GM12878 (cell line): ENCODE data around the gene HDAC9. TPM values are rescaled to one million over a fixed set of nuclear protein-coding genes. Genes with fewer than 3 reads are reported as not detected.

ENCODE experiments used
- ATAC-seq: fragments of 200-7000 bp; cut with Tn5 transposase; 3 replicates; pipeline ENCODE4 v1.9.1; 2020; ENCODE audit warnings: mild to moderate bottlenecking, moderate library complexity
- BruUV-seq: library from RNA; stranded (reverse); fragments of 400-500 nt; replicated peaks from 2 replicates; lab custom pipeline; 2021; lab: Mats Ljungman, UMichigan
- CTCF ChIA-PET: fragments of 300-600 bp; sonication (Branson Sonifier 250); formaldehyde crosslinking; extraction: SDS; loops from one replicate; lab custom pipeline; 2021; ENCODE audit warnings: inconsistent platforms; lab: Yijun Ruan, JAX
- POLR2A ChIA-PET: fragments of 350-600 bp; formaldehyde crosslinking; extraction: SDS; loops from one replicate; lab custom pipeline; 2021; ENCODE audit warnings: inconsistent platforms; lab: Charles Lee
- RAD21 ChIA-PET: fragments of 300-600 bp; sonication (Branson Sonifier 250); formaldehyde crosslinking; loops from one replicate; lab custom pipeline; 2023; ENCODE audit warnings: antibody characterized with exemption; ENCODE audit not compliant: unreplicated experiment; lab: Charles Lee
- SMC1A ChIA-PET: fragments of 300-600 bp; sonication (Branson Sonifier 250); formaldehyde crosslinking; loops from one replicate; lab custom pipeline; 2023; ENCODE audit not compliant: unreplicated experiment, uncharacterized antibody; lab: Charles Lee
- DNase-seq: peaks from one replicate; pipeline ENCODE4 v3.0.0-alpha.2; 2011; ENCODE audit warnings: low read depth, low spot score
- FAIRE-seq: peaks from 3 replicates; lab custom pipeline; 2011; peaks lifted over from hg19 to GRCh38; lab: Jason Lieb, UNC
- H2AFZ ChIP-seq: 2 replicates; pipeline ENCODE4 v1.6.0; 2011; ENCODE audit warnings: low read depth, low read length, control low read depth; ENCODE audit not compliant: control insufficient read depth
- H3K27ac ChIP-seq: 2 replicates; pipeline ENCODE4 v1.5.1; 2011; ENCODE audit warnings: control low read depth; ENCODE audit not compliant: control insufficient read depth, insufficient read depth
- H3K27me3 ChIP-seq, 2 experiments: replicated peaks in 1 of 2; 2 replicates each; pipeline versions ENCODE4 v1.6.0 to v1.6.1; 2011; ENCODE audit warnings: low read length in 1 of 2; ENCODE audit not compliant: control insufficient read depth in 2 of 2, insufficient read depth in 2 of 2
- H3K36me3 ChIP-seq, 2 experiments: 2 replicates each; pipeline ENCODE4 v1.5.1; 2011; ENCODE audit warnings: low read length in 1 of 2; ENCODE audit not compliant: control insufficient read depth in 2 of 2, insufficient read depth in 2 of 2
- H3K4me1 ChIP-seq: 2 replicates; pipeline ENCODE4 v1.6.1; 2011; ENCODE audit warnings: mild to moderate bottlenecking, low read length, moderate library complexity, mixed read lengths; ENCODE audit not compliant: control insufficient read depth, insufficient read depth
- H3K4me2 ChIP-seq: 2 replicates; pipeline ENCODE4 v1.6.0; 2011; ENCODE audit warnings: control low read depth; ENCODE audit not compliant: control insufficient read depth, insufficient read depth
- H3K4me3 ChIP-seq: fragments of 200-600 bp; sonication (generic); 2 replicates; pipeline ENCODE4 v1.5.1; 2016
- H3K79me2 ChIP-seq: 2 replicates; pipeline ENCODE4 v1.6.0; 2011; ENCODE audit warnings: low read length; ENCODE audit not compliant: control insufficient read depth, insufficient read depth
- H3K9ac ChIP-seq: 2 replicates; pipeline ENCODE4 v1.8.0; 2011; ENCODE audit warnings: low read length, control low read depth, mixed read lengths; ENCODE audit not compliant: control insufficient read depth, insufficient read depth
- H3K9me3 ChIP-seq: replicated peaks from 3 replicates; pipeline ENCODE4 v1.5.1; 2011; ENCODE audit warnings: mild to moderate bottlenecking, low read length; ENCODE audit not compliant: control insufficient read depth, insufficient read depth
- H4K20me1 ChIP-seq: 2 replicates; pipeline ENCODE4 v1.6.0; 2011; ENCODE audit not compliant: control insufficient read depth, insufficient read depth
- CBX5 ChIP-seq: sonication (generic); IDR thresholded peaks from 2 replicates; pipeline ENCODE4 v1.6.1; 2016; ENCODE audit warnings: low read depth, moderate library complexity, mild to moderate bottlenecking, inconsistent platforms
- CHD1 ChIP-seq: IDR thresholded peaks from 2 replicates; pipeline ENCODE4 v1.6.1; 2012; ENCODE audit warnings: low read depth, low read length, improper control_type of control experiment
- JUND ChIP-seq: IDR thresholded peaks from 2 replicates; pipeline ENCODE4 v1.6.1; 2012; ENCODE audit warnings: low read depth, mild to moderate bottlenecking, low read length, improper control_type of control experiment, moderate library complexity
- MTA3 ChIP-seq: IDR thresholded peaks from 2 replicates; pipeline ENCODE4 v1.6.1; 2012; ENCODE audit warnings: low read length, inconsistent platforms, borderline replicate concordance
- NFIC ChIP-seq: IDR thresholded peaks from 2 replicates; pipeline ENCODE4 v1.6.1; 2012; ENCODE audit warnings: low read depth, mild to moderate bottlenecking, inconsistent platforms, low read length, moderate library complexity
- NFYB ChIP-seq: IDR thresholded peaks from 2 replicates; pipeline ENCODE4 v1.6.1; 2011; ENCODE audit warnings: low read depth, mild to moderate bottlenecking, low read length, improper control_type of control experiment, moderate library complexity; ENCODE audit not compliant: insufficient read depth
- PAX8 ChIP-seq: fragments of 450-650 bp; IDR thresholded peaks from 2 replicates; pipeline ENCODE4 v1.6.1; 2017; ENCODE audit warnings: mild to moderate bottlenecking, moderate library complexity
- PKNOX1 ChIP-seq: fragments of 450-650 bp; IDR thresholded peaks from 2 replicates; pipeline ENCODE4 v1.6.1; 2016; ENCODE audit warnings: mild to moderate bottlenecking
- SIN3A ChIP-seq: IDR thresholded peaks from 2 replicates; pipeline ENCODE4 v1.6.1; 2012; ENCODE audit warnings: low read depth, low read length, improper control_type of control experiment
- SP1 ChIP-seq: IDR thresholded peaks from one replicate; pipeline ENCODE4 v1.6.1; 2011; ENCODE audit warnings: low read depth, low read length
- TCF3 ChIP-seq: IDR thresholded peaks from 2 replicates; pipeline ENCODE4 v1.6.1; 2012; ENCODE audit warnings: low read depth, mild to moderate bottlenecking, low read length, borderline replicate concordance; ENCODE audit not compliant: insufficient read depth
- TCF7 ChIP-seq: IDR thresholded peaks from 2 replicates; pipeline ENCODE4 v1.6.1; 2014; ENCODE audit warnings: antibody characterized with exemption, borderline replicate concordance
- in situ Hi-C: fragments of 300-500 bp; cut with MboI; formaldehyde crosslinking; loops from 9 replicates; pipeline ENCODE4 v1.14.3; 2018; ENCODE audit warnings: mixed read lengths
- intact Hi-C: fragments of 100-400 bp; cut with micrococcal nuclease; formaldehyde crosslinking; loops from one replicate; pipeline ENCODE4 v1.14.2; 2022; ENCODE audit not compliant: unreplicated experiment
- polyA plus RNA-seq, 11 experiments: library from polyadenylated mRNA; depleted of rRNA in 4 of 11; unstranded in 6 of 11; stranded (reverse) in 5 of 11; fragments of >200 nt; fragmentation: Nextera tagmentation in 4 of 11; fragmentation: Illumina TruSeq in 1 of 11; extraction: Ambion mirVana in 4 of 11; extraction: Trizol in 1 of 11; gene quantifications; 1 replicate in 1 of 11; 2 replicates in 10 of 11; pipeline versions ENCODE4 v1.2.1 to v1.2.3, GENCODE V29; 2011 to 2016; ENCODE audit warnings: inconsistent platforms in 2 of 11, missing spikeins in 2 of 11, low read depth in 1 of 11
- total RNA-seq, 4 experiments: library from RNA; depleted of rRNA in 3 of 4; stranded (reverse); fragments of >200 nt in 3 of 4; fragmentation: Illumina TruSeq in 1 of 4; extraction: Trizol in 1 of 4; gene quantifications; 2 replicates each; pipeline versions ENCODE4 v1.2.1 to v1.2.3, GENCODE V29; 2013 to 2021
- TF ChIP-seq, protein P1 (sequence below): fragments of 450-650 bp; IDR thresholded peaks from 2 replicates; pipeline ENCODE4 v1.6.1; 2017; ENCODE audit warnings: mild to moderate bottlenecking, moderate library complexity
- TF ChIP-seq, protein P2 (sequence below): IDR thresholded peaks from 2 replicates; pipeline ENCODE4 v1.6.1; 2011; ENCODE audit warnings: mild to moderate bottlenecking, low read depth, low read length, moderate library complexity; ENCODE audit not compliant: insufficient replicate concordance
- TF ChIP-seq, protein P3 (sequence below): fragments of 450-650 bp; IDR thresholded peaks from 2 replicates; pipeline ENCODE4 v1.6.1; 2017; ENCODE audit warnings: mild to moderate bottlenecking, moderate library complexity

Gene HDAC9
- total and polyA plus RNA-seq, 10 of the 15 experiments (the other 5 are each of a cell fraction or from before 2014, with no cell fraction given): 0.73 to 12.8 (median 0.92) TPM

- in situ Hi-C loops (no loop called here), intact Hi-C loops (no loop called here)
- ChIA-PET CTCF (interaction anchor here (0.8 to 2.2 kb wide), 2 partner anchors 10 to 12 kb away, joined by 4 to 16 read pairs; no protein-coding TSS in a partner anchor), POLR2A (interaction anchor here (0.6 to 0.7 kb wide), 3 partner anchors 18 to 984 kb away, joined by 3 to 5 read pairs (median 3); no protein-coding TSS in a partner anchor), SMC1A (interaction anchor here (1.3 to 2.0 kb wide), 2 partner anchors 10 to 304 kb away, joined by 3 to 8 read pairs; no protein-coding TSS in a partner anchor), RAD21 (no interaction called here)
- no peak overlapping the region for H3K4me3 ChIP-seq
- no peaks in the 10 kb centered on the region for H3K4me1 ChIP-seq
- BruUV-seq: no TSS peak
- H3K27me3 ChIP-seq: no peaks in the 10 kb centered on the region
- no peaks in the 10 kb centered on the region for H4K20me1 ChIP-seq
- no peaks in the 10 kb centered on the region for H3K36me3 ChIP-seq
- H3K9me3 ChIP-seq: no peaks in the 10 kb centered on the region
- FAIRE-seq: no peak
- no peak for DNase-seq
- H3K4me2 ChIP-seq: no peak overlapping the region
- no peaks in the 10 kb centered on the region for H3K79me2 ChIP-seq
- no peak for ATAC-seq
- no peak overlapping the region for H3K9ac ChIP-seq
- H2AFZ ChIP-seq: no peak overlapping the region
- H3K27ac ChIP-seq: no peak overlapping the region
- TF ChIP-seq SIN3A (no peak), JUND (no peak), TCF7 (no peak), PAX8 (no peak), TCF3 (no peak), CBX5 (no peak), CHD1 (no peak), MTA3 (no peak), SP1 (no peak), NFIC (no peak), PKNOX1 (no peak), NFYB (no peak)
- TF ChIP-seq, protein P1, sequence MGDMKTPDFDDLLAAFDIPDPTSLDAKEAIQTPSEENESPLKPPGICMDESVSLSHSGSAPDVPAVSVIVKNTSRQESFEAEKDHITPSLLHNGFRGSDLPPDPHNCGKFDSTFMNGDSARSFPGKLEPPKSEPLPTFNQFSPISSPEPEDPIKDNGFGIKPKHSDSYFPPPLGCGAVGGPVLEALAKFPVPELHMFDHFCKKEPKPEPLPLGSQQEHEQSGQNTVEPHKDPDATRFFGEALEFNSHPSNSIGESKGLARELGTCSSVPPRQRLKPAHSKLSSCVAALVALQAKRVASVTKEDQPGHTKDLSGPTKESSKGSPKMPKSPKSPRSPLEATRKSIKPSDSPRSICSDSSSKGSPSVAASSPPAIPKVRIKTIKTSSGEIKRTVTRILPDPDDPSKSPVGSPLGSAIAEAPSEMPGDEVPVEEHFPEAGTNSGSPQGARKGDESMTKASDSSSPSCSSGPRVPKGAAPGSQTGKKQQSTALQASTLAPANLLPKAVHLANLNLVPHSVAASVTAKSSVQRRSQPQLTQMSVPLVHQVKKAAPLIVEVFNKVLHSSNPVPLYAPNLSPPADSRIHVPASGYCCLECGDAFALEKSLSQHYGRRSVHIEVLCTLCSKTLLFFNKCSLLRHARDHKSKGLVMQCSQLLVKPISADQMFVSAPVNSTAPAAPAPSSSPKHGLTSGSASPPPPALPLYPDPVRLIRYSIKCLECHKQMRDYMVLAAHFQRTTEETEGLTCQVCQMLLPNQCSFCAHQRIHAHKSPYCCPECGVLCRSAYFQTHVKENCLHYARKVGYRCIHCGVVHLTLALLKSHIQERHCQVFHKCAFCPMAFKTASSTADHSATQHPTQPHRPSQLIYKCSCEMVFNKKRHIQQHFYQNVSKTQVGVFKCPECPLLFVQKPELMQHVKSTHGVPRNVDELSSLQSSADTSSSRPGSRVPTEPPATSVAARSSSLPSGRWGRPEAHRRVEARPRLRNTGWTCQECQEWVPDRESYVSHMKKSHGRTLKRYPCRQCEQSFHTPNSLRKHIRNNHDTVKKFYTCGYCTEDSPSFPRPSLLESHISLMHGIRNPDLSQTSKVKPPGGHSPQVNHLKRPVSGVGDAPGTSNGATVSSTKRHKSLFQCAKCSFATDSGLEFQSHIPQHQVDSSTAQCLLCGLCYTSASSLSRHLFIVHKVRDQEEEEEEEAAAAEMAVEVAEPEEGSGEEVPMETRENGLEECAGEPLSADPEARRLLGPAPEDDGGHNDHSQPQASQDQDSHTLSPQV: no peak
- TF ChIP-seq, protein P2, sequence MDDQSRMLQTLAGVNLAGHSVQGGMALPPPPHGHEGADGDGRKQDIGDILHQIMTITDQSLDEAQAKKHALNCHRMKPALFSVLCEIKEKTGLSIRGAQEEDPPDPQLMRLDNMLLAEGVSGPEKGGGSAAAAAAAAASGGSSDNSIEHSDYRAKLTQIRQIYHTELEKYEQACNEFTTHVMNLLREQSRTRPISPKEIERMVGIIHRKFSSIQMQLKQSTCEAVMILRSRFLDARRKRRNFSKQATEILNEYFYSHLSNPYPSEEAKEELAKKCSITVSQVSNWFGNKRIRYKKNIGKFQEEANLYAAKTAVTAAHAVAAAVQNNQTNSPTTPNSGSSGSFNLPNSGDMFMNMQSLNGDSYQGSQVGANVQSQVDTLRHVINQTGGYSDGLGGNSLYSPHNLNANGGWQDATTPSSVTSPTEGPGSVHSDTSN: no peak
- TF ChIP-seq, protein P3, sequence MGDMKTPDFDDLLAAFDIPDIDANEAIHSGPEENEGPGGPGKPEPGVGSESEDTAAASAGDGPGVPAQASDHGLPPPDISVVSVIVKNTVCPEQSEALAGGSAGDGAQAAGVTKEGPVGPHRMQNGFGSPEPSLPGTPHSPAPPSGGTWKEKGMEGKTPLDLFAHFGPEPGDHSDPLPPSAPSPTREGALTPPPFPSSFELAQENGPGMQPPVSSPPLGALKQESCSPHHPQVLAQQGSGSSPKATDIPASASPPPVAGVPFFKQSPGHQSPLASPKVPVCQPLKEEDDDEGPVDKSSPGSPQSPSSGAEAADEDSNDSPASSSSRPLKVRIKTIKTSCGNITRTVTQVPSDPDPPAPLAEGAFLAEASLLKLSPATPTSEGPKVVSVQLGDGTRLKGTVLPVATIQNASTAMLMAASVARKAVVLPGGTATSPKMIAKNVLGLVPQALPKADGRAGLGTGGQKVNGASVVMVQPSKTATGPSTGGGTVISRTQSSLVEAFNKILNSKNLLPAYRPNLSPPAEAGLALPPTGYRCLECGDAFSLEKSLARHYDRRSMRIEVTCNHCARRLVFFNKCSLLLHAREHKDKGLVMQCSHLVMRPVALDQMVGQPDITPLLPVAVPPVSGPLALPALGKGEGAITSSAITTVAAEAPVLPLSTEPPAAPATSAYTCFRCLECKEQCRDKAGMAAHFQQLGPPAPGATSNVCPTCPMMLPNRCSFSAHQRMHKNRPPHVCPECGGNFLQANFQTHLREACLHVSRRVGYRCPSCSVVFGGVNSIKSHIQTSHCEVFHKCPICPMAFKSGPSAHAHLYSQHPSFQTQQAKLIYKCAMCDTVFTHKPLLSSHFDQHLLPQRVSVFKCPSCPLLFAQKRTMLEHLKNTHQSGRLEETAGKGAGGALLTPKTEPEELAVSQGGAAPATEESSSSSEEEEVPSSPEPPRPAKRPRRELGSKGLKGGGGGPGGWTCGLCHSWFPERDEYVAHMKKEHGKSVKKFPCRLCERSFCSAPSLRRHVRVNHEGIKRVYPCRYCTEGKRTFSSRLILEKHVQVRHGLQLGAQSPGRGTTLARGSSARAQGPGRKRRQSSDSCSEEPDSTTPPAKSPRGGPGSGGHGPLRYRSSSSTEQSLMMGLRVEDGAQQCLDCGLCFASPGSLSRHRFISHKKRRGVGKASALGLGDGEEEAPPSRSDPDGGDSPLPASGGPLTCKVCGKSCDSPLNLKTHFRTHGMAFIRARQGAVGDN: no peak
These were observed 160.8 kb downstream of the HDAC9 start for GRCh38 chr7:18656362-18656761.
